ENCODE results near the gene GPR176. TPM values are rescaled to one million over a fixed set of nuclear protein-coding genes. Genes with fewer than 3 reads are reported as not detected.

GPR176 gene
- polyA plus RNA-seq, 4 donors: 4.8 to 15.7 (median 13.9) TPM

GRCh38 chr15:39864116-39864515, 56.0 kb downstream of the GPR176 start:
- no peak for DNase-seq (ENCODE audit: low read depth in 4 of 4, low spot score in 3 of 4)

- DNase-seq (ENCODE audit: low read depth in 4 of 4, low spot score in 3 of 4): no peak
Observed at GRCh38 chr15:39860871-39861270, 59.2 kb downstream of the GPR176 start.

GRCh38 chr15:39860200-39860599, 59.9 kb downstream of the GPR176 start:
- DNase-seq (ENCODE audit: low read depth in 4 of 4, low spot score in 3 of 4): no peak

- DNase-seq (ENCODE audit: low read depth in 4 of 4, low spot score in 3 of 4): no peak
Observed at GRCh38 chr15:39859636-39860035, 60.4 kb downstream of the GPR176 start.

GRCh38 chr15:39857132-39857531, 62.9 kb downstream of the GPR176 start:
- DNase-seq (ENCODE audit: low read depth in 4 of 4, low spot score in 3 of 4): no peak

DNA sequence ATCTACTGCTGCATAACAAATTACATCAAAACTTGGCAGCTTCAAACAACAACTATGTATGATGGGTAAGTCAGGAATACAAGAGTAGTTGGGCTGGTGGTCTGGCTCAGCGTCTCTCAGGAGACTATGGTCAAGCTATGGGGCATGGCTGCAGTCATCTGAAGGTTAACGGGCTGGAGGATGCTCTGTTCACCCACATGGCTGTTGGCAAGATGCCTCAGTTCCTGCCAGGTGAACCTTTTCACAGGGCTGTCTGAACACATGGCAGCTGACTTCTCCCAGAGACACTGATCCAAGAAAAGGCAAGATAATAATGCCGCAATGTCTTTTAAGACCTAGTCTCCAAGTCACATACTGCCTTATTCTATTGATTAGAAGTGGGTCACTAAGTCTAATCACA, 63.7 kb downstream of the GPR176 start:
- no peak for DNase-seq (ENCODE audit: low read depth in 4 of 4, low spot score in 3 of 4)

DNA sequence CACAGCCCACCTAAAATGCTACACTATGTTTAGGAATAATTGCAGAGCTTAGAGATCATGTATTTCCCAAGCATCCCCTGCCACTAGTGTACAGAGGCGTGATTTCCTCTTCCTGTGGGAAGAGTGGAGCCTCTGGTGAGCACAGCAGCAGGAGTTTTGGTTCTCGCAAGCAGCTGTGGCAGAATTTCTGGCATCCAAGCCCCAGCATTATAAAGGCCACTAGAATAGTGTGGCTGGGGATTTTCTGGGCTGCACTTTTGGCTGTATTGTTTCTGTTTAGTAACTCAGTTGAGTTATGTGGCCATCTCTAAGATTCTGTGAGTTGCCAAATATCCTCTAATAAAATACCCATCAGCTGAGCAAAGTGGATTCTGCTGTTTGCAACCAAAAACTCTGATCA, 64.7 kb downstream of the GPR176 start:
- no peak for DNase-seq (ENCODE audit: low read depth in 4 of 4, low spot score in 3 of 4)

DNA sequence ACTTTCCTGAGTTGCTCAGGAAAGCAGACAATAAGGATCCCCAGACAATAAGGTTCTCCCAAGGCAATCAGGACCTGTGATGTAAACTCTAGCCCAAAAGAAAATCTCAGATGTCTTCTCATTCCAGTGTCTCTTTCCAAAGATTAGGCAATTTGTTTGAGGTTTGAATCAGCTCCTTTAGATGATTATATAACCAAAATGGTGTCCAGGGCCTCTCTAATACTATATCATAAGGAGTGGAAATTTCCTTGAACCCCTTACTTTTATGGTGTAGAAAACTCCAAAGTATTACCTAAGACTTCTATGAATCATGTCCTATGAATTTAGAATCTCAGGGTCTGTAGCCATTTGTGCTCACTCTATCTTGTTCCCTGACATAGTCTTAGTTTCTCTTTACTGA, 65.9 kb downstream of the GPR176 start:
- no peak for DNase-seq (ENCODE audit: low read depth in 4 of 4, low spot score in 3 of 4)

GRCh38 chr15:39852250-39852649, 67.8 kb downstream of the GPR176 start:
- no peak for DNase-seq (ENCODE audit: low read depth in 4 of 4, low spot score in 3 of 4)

DNA sequence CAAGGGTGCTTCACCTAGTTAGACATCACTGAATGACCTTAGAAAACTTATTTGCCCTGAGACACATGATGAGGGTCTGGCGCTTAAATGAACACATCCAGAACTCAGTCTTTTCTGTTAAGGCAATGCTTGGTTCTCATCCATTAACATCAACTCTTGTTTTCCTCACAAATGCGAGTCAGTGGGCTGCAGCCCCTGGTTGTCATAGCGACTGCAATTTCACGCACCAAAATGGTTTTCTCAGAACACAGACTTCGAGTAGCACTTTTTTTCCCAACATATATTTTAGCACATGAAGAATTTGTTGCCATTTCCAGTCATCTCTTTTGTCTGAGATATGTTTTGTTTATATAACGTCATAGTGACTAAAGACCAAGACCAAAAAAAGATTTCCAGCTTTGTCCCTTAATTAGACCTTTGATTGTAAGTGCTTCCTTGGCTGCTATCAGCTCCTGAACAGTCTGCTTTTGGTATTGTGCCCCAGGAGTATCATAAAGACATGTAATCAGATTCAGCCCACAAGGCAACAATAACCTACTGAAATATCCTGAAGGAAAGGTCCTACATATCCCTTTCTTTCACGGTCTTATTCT, 68.5 kb downstream of the GPR176 start:
- DNase-seq (ENCODE audit: low read depth in 4 of 4, low spot score in 3 of 4): no peak

DNA sequence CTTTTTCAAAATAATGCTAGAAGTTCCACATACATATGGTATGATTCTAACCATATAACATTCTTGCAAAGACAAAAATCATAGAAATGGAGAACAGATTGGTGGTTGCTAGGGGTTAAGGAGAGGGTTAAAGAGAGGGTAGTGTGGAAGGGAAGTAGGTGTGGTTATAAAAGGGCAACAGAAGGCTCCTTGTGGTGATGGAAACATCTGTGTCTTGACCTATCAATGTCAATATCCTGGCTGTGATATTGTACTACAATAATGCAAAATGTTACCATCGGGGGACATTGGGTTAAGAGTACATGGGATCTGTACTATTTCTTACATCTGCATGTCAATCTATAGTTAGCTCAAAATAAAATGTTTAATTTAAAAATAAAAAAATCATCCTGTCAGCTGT, 69.6 kb downstream of the GPR176 start:
- DNase-seq (ENCODE audit: low read depth in 4 of 4, low spot score in 3 of 4): no peak

- DNase-seq (ENCODE audit: low read depth in 4 of 4, low spot score in 3 of 4): no peak
Observed at GRCh38 chr15:39846108-39846507, 74.0 kb downstream of the GPR176 start.

DNA sequence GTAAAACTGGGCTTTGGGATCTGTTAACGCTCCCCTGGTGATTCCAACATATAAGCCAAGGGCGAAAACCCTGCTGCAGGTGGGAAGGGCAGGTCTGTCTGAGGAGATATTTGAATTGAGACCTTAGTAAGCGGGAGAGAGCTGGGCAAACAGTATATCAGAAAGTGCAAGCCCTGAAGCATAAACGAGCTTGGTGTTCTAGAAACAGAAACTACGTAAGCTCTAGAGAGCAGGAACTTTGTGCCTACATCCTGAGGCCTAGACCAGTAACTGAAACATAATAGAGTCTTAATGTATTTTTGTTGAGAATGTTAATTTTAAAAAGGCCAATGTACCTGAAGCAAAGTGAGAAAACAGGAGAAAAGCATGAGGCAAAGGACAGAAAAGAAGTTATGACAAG, 74.5 kb downstream of the GPR176 start:
- no peak for DNase-seq (ENCODE audit: low read depth in 4 of 4, low spot score in 3 of 4)

DNA sequence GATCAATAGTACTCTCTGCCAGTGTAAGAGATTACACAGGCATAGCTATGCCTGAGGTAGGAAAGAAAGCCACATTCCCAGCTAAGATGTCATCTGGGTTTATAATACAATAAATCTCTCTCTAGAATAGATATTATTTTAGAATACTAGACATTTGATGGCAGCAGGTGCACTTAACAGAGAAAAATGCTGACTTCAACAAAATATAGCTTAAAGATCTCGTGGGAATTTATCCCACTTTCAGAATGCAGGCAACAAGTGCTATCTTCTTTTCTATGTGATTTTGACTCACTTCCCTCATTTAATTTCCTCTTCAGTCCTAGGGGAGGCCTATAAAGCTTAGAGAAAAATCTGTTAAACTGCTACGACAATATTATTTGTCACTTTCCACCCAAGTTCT, 76.5 kb downstream of the GPR176 start:
- DNase-seq (ENCODE audit: low read depth in 4 of 4, low spot score in 3 of 4): no peak

GRCh38 chr15:39837454-39837853, 82.6 kb downstream of the GPR176 start:
- DNase-seq (ENCODE audit: low read depth in 4 of 4, low spot score in 3 of 4): no peak

- no peak for DNase-seq (ENCODE audit: low read depth in 4 of 4, low spot score in 3 of 4)
Observed at GRCh38 chr15:39835550-39835949, 84.5 kb downstream of the GPR176 start.

DNA sequence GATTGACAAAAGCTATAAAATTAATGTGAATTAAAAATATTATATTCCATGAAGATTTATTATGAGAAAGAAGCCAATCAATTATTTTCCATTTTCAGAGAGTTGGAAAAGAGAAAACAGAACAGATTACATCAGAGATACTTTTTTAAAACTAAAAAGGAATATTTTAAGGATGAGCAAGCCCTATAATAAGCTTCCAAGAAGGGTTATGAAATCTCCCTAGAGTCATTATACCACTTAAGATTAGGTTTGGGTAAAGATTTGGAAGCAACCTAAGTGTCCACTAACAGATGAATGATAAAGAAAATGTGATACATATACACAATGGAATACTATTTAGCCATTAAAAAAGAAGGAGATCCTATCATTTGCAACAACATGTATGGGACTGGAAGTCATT, 85.8 kb downstream of the GPR176 start:
- DNase-seq (ENCODE audit: low read depth in 4 of 4, low spot score in 3 of 4): no peak

- no peak for DNase-seq (ENCODE audit: low read depth in 4 of 4, low spot score in 3 of 4)
Observed at GRCh38 chr15:39833515-39833981, 86.5 kb downstream of the GPR176 start.

GRCh38 chr15:39830166-39830565, 89.9 kb downstream of the GPR176 start:
- DNase-seq (ENCODE audit: low read depth in 4 of 4, low spot score in 3 of 4): no peak

GRCh38 chr15:39828374-39828931, 91.6 kb downstream of the GPR176 start:
- no peak for DNase-seq (ENCODE audit: low read depth in 4 of 4, low spot score in 3 of 4)

DNA sequence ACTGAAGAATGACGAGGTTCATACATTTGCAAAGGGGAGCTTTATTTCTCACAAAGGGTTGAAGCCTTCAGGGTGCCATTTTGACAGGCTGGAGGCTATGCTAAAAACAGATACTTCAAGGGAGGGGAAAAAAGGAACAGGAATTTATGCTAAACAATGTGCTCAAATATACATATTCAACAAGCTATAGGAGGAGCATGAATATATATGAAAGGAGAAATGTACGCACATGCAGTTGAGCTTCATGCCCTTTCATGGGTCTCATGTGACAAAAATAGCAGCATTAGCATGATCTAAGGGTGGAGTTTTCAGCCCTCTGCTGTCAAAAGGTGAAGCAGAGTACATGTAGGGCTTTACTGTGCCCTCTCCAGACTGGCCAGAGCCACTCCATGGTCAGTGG, 93.1 kb downstream of the GPR176 start:
- DNase-seq (ENCODE audit: low read depth in 4 of 4, low spot score in 3 of 4): no peak

DNA sequence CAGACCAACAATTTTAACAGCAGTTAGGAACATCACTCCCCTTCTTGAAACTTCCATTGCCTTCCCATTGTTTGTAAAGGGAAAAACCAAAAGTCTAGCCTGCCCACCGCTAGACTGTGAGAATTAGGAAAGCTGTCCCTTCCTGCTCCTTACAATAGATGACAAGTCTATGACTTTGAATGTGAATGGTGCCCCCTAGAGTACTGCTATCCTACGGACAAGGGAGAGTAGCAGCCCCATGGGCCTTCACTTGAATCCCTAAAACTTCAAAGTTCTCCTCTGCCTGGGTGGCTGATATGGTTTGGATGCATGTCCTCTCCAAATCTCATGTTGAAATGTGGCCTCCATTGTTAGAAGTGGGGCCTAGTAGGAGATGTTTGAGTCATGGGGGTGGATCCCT, 96.4 kb downstream of the GPR176 start:
- DNase-seq (ENCODE audit: low read depth in 4 of 4, low spot score in 3 of 4): no peak

DNA sequence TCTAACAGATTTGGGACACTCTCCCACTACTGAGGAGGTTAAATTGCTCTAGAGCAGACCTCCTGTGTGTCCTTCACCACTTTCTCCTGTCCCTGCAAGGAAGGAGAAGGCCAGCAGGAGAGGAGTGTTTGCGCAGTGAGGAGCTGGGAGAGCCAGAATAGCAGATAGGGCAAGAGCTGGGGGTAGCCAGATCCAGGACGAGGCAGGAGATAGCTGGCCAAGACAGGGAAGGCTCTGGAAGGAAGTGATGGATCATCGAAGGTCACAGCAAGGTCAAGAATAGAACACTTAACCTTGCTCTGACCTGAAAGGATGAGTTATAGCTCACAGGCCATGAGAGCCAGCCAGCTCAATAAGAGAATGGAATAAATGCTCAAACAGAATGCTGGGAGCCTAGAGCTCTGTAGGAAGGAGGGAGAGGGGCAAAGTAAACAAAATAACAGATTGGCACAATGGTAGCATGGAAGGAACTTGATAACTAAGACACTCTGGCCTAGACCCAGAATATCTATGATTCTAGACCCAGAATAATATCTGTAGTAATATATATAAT, 99.9 kb downstream of the GPR176 start:
- no peak for DNase-seq (ENCODE audit: low read depth in 4 of 4, low spot score in 3 of 4)

Data from left renal pelvis (tissue), 4 donors.